C4-2B (cell line): ENCODE measurements around the gene SLC1A7.

Source experiments
- H3K27ac ChIP-seq: fragments of 450-650 bp; 2 replicates; pipeline ENCODE4 v1.5.1; 2017
- CTCF ChIP-seq: fragments of 450-650 bp; conservative IDR thresholded peaks from 2 replicates; pipeline ENCODE4 v1.5.1; 2017; ENCODE audit warnings: mild to moderate bottlenecking
- ZFX ChIP-seq: fragments of 450-650 bp; IDR thresholded peaks from 2 replicates; pipeline ENCODE4 v1.6.1; 2017

The SLC1A7 gene

GRCh38 chr1:53071167-53071865 lies 71.1 kb downstream of the SLC1A7 start:
- H3K27ac ChIP-seq = no peak overlapping the region
- TF ChIP-seq ZFX (no peak), CTCF (no peak)

GRCh38 chr1:53070621-53071020 lies 71.8 kb downstream of the SLC1A7 start:
- TF ChIP-seq CTCF = no peak
- TF ChIP-seq ZFX = no peak
- H3K27ac ChIP-seq = no peak overlapping the region

- H3K27ac ChIP-seq = no peak overlapping the region
- TF ChIP-seq CTCF (no peak), ZFX (no peak)
Observed at GRCh38 chr1:53069663-53070327, 72.6 kb downstream of the SLC1A7 start.

GRCh38 chr1:53069265-53069662 lies 73.2 kb downstream of the SLC1A7 start:
- TF ChIP-seq ZFX (no peak), CTCF (no peak)
- H3K27ac ChIP-seq = no peak overlapping the region

- H3K27ac ChIP-seq = no peak overlapping the region
- TF ChIP-seq CTCF (no peak), ZFX (no peak)
Observed at GRCh38 chr1:53068314-53069099, 73.9 kb downstream of the SLC1A7 start.

GRCh38 chr1:53067886-53068285 lies 74.6 kb downstream of the SLC1A7 start:
- no peak overlapping the region for H3K27ac ChIP-seq
- TF ChIP-seq CTCF = no peak
- TF ChIP-seq ZFX = no peak
